Esophagus (tissue), 2 donors: Measurements from ENCODE around the gene BATF. TPM values are rescaled to one million over a fixed set of nuclear protein-coding genes. Genes with fewer than 3 reads are reported as not detected.

Experiments used
- H3K27ac ChIP-seq, 2 donors: one replicate each; pipeline ENCODE4 v1.5.1; 2013; ENCODE audit warnings: low read depth in 2 of 2, mild to moderate bottlenecking in 2 of 2, inconsistent platforms in 1 of 2, low read length in 1 of 2, moderate library complexity in 1 of 2
- H3K27me3 ChIP-seq, 2 donors: one replicate each; pipeline ENCODE4 v1.6.1; 2013; ENCODE audit warnings: low read length in 2 of 2, control low read depth in 1 of 2, mild to moderate bottlenecking in 1 of 2; ENCODE audit not compliant: insufficient read depth in 2 of 2, control insufficient read depth in 1 of 2
- H3K36me3 ChIP-seq, 2 donors: one replicate each; pipeline ENCODE4 v1.6.1; 2013; ENCODE audit warnings: low read length in 1 of 2; ENCODE audit not compliant: control insufficient read depth in 2 of 2, insufficient read depth in 2 of 2
- H3K4me1 ChIP-seq, 2 donors: one replicate each; pipeline ENCODE4 v1.6.1; 2013; ENCODE audit warnings: low read length in 1 of 2; ENCODE audit not compliant: control insufficient read depth in 2 of 2, insufficient read depth in 2 of 2
- H3K4me3 ChIP-seq, 2 donors: one replicate each; pipeline ENCODE4 v1.5.1; 2013; ENCODE audit warnings: low read length in 2 of 2, mild to moderate bottlenecking in 2 of 2, low read depth in 1 of 2, moderate library complexity in 1 of 2
- H3K9me3 ChIP-seq, 2 donors: one replicate each; pipeline ENCODE4 v1.6.1; 2013; ENCODE audit warnings: mild to moderate bottlenecking in 2 of 2, low read depth in 1 of 2, low read length in 1 of 2, moderate library complexity in 1 of 2; ENCODE audit not compliant: control insufficient read depth in 2 of 2, insufficient read depth in 1 of 2
- WGBS, 2 donors: extraction: QIAGEN DNeasy Blood & Tissue Kit; methylation state at CpG; one replicate each; pipeline ENCODE4 v1.1.7; 2013; 5-methylcytosine and 5-hydroxymethylcytosine counted together
- polyA plus RNA-seq, 2 donors: library from polyadenylated mRNA; stranded (reverse); fragments of 200-250 nt; gene quantifications; one replicate each; pipeline ENCODE4 v1.2.3, GENCODE V29; 2013
- donor health status: healthy with polysubstance abuse.
- donor health status: Bipolar disorder and iron deficiency.

The BATF gene
- polyA plus RNA-seq, 2 donors: 1.8 to 2.0 TPM

DNA sequence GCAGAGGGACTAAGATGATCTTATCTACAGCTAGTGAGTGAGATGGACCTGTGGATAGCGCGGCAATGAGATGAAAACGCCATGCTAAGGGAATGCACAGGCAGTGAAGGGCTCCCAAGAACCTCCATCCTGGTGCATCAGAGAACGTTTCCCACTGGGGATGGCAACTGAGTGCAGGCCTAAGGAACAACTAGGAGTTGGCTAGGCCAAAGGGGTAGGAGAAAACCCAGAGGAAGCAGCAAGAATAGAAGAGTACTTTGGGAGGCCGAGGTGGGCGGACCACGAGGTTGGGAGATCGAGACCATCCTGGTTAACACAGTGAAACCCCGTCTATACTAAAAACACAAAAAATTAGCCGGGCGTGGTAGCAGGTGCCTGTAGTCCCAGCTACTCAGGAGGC is 24.6 kb upstream of the BATF start:
- 86 to 91% methylated on average over 11 of the region's 11 CpGs for WGBS, 2 donors
- H3K36me3 ChIP-seq: no peaks in the 10 kb centered on the region
- no peak overlapping the region for H3K27ac ChIP-seq
- H3K27me3 ChIP-seq: no peaks in the 10 kb centered on the region
- H3K4me1 ChIP-seq: no peaks in the 10 kb centered on the region
- H3K9me3 ChIP-seq: no peaks in the 10 kb centered on the region
- H3K4me3 ChIP-seq: no peak overlapping the region

DNA sequence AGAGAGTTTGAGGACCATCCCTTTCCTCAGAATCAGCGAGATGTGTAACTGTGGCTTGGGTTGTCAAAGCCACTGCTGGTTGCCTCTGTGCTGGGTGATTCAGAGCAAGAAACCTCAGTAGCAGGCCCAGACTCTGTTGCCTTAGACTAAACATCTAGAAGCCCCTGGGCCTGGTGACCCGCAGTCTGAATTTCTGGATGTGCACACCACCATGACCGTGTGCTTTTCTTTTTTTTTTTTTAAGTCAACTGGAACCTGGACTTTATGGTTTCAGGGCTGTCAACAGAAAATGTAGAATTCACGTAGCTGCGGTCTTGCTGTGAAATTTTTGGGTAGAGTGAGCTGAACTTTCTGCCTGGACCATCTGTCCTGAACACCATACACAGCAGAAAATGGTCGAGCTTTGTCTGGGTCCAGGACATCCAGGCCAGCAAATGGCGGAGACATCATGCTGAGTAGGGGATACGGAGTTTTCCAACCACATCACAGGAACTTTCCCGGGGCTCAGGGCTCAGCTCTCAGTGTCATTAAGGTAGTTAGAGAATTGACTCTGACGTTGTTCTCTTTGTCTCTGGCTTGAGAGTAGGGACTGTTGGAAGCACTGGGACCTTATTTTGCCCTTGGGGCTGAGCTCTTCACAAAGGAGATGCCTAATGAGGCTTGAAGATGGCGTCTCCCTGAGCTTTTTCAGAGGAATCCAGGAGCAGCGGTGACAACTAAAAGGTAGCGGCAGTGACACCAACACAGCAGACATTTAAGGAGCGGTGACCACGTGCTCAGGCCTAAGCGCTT is 23.0 kb upstream of the BATF start:
- Histone ChIP-seq H3K9me3 (no peaks in the 10 kb centered on the region), H3K4me3 (no peak overlapping the region), H3K27me3 (no peaks in the 10 kb centered on the region), H3K27ac (no peak overlapping the region), H3K4me1 (no peaks in the 10 kb centered on the region), H3K36me3 (no peaks in the 10 kb centered on the region)
- 87 to 88% methylated on average over 16 of the region's 16 CpGs for WGBS, 2 donors

DNA sequence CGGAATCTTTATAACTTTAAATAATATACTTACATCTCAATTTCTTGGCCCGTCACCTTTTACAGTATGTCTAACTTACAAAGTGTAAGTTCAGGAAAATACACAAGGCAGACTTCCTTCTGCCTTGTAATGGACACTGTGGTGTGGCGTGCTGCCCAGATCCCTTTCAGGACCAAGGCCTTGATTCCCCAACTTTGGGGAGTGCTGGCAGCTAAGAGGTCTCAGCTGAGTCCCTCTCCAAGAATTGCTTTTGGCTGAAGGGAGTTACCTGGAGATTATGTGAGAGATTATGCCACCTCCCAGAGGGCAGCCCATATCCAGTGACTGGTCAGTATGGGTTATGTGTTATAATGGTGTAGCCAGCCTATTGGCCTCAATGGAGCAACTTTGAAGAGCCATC is 21.2 kb upstream of the BATF start:
- Histone ChIP-seq H3K4me1 (no peaks in the 10 kb centered on the region), H3K27me3 (no peaks in the 10 kb centered on the region), H3K4me3 (no peak overlapping the region), H3K36me3 (no peaks in the 10 kb centered on the region), H3K27ac (no peak overlapping the region), H3K9me3 (no peaks in the 10 kb centered on the region)
- WGBS, 2 donors: 90 to 98% methylated on average over 3 of the region's 3 CpGs

DNA sequence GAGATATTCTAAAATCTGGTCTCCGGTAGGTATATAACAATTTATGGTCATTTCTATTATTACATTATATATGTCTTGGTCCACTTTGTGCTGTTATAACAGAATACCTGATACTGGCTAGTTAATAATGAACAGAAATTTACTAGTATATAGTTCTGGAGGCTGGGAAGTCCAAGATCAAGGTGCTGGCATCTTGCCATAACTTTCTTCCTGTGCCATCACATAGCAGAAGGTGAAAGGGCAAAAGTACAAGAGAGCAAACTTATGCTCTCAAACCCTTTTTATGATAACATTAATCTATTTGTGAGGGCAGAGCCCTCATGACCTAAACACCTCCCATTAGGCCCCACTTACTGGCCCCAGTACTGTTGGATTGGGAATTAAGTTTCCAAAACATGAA is 17.9 kb upstream of the BATF start:
- Histone ChIP-seq H3K36me3 (no peaks in the 10 kb centered on the region), H3K27me3 (no peaks in the 10 kb centered on the region), H3K27ac (no peak overlapping the region), H3K4me1 (no peaks in the 10 kb centered on the region), H3K4me3 (no peak overlapping the region), H3K9me3 (no peaks in the 10 kb centered on the region)
- WGBS, 2 donors: 88 to 100% methylated on average over 1 of the region's 1 CpG

DNA sequence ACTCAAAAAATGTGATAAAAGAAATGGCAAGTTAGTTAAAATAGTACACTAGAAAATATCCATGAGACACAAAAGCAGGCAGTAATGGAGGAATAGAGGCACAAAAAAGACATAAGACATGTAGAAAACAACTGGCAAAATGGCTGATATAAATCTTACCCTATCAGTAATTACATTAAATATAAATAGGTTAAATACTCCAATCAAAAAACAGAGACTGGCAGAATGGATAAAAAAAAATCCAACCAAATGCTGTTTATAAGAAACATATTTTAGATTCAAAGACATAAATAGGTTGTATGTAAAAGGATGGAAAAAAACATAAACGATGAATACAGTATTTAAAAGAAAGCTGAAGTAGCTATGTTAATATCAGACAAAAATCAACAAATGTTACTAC is 15.3 kb upstream of the BATF start:
- Histone ChIP-seq H3K9me3 (no peaks in the 10 kb centered on the region), H3K27ac (no peak overlapping the region), H3K36me3 (no peaks in the 10 kb centered on the region), H3K4me1 (no peaks in the 10 kb centered on the region), H3K27me3 (no peaks in the 10 kb centered on the region), H3K4me3 (no peak overlapping the region)
- WGBS, 2 donors: 96 to 98% methylated on average over 1 of the region's 1 CpG

DNA sequence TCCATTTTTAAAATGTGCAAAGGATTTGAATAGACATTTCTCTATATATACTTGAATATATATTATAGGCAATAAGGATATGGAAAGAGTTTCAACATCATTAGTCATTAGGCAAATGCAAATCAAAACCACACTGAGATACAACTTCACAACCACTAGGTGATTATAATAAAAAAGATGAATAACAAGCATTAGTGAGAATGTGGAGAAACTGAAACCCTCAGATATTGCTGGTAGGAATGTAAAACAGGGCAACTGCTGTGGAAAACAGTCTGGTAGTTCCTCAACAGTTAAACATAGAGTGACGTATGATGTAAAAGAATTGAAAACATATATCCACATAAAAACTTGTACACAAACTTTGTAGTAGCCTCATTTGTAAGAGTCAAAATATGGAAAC is 11.7 kb upstream of the BATF start:
- H3K36me3 ChIP-seq: no peaks in the 10 kb centered on the region
- H3K4me1 ChIP-seq: no peaks in the 10 kb centered on the region
- no peaks in the 10 kb centered on the region for H3K27me3 ChIP-seq
- no peak overlapping the region for H3K4me3 ChIP-seq
- WGBS, 2 donors: 88 to 90% methylated on average over 1 of the region's 1 CpG
- H3K27ac ChIP-seq: no peak overlapping the region
- no peaks in the 10 kb centered on the region for H3K9me3 ChIP-seq

DNA sequence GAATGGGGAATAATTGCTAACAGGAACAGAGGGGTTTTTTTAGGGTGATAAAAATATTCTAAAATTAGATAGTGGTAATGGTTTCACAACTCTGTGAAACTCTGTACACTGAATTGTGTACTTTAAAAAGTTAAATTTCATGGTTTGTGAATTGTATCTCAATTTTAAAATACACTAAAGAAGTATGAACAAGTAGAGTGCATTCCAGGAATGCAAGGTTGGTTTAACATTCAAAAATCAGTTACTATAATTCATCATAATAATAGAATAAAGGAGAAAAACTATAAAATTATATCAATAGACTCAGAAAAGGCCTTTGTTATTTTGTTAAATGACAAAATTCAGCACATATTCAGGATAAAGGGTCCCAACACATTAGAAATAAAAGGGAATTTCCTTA is 11.1 kb upstream of the BATF start:
- Histone ChIP-seq H3K9me3 (no peaks in the 10 kb centered on the region), H3K4me3 (no peak overlapping the region), H3K27ac (no peak overlapping the region), H3K4me1 (no peaks in the 10 kb centered on the region), H3K27me3 (no peaks in the 10 kb centered on the region), H3K36me3 (no peaks in the 10 kb centered on the region)

DNA sequence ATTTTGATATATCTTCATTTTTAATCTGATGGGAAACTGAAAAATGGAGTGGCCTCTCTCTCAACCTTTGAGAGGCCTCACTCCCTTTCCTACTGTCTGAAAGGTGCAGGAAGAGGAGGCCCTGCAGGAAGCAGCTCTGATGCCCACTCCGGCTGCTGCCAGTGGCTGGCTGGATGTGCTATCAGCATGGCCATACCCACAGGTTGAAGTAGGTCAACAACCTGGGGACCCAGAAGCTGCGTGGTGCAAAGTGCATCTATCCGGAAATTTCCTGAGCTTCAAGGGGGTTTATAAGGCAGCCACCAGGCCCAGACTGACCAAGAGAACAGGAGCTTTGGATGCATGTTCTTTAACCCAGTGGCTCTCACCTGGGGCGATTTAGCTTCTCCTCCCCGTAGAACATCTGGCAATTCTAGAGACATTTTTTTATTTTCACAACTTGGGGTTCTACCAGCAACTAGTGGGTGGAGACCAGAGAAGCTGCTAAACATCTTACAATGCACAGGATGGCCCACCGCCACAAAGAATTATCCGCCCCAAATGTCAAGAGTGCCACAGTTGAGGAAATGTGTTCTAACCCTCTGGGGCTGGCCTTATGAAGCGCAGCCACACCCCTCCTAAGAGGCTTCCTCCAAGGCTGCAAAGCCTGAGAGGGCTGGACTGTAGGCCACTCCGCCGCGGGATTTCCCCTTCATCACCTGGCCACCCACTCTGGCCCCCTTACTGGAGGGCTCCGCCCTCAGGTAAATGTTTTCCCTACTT is 8.2 kb upstream of the BATF start:
- no peaks in the 10 kb centered on the region for H3K36me3 ChIP-seq
- no peak overlapping the region for H3K27ac ChIP-seq
- no peak overlapping the region for H3K4me3 ChIP-seq
- H3K4me1 ChIP-seq: no peaks in the 10 kb centered on the region
- no peaks in the 10 kb centered on the region for H3K27me3 ChIP-seq
- H3K9me3 ChIP-seq: no peaks in the 10 kb centered on the region
- WGBS, 2 donors: 81% methylated on average over 12 of the region's 12 CpGs

DNA sequence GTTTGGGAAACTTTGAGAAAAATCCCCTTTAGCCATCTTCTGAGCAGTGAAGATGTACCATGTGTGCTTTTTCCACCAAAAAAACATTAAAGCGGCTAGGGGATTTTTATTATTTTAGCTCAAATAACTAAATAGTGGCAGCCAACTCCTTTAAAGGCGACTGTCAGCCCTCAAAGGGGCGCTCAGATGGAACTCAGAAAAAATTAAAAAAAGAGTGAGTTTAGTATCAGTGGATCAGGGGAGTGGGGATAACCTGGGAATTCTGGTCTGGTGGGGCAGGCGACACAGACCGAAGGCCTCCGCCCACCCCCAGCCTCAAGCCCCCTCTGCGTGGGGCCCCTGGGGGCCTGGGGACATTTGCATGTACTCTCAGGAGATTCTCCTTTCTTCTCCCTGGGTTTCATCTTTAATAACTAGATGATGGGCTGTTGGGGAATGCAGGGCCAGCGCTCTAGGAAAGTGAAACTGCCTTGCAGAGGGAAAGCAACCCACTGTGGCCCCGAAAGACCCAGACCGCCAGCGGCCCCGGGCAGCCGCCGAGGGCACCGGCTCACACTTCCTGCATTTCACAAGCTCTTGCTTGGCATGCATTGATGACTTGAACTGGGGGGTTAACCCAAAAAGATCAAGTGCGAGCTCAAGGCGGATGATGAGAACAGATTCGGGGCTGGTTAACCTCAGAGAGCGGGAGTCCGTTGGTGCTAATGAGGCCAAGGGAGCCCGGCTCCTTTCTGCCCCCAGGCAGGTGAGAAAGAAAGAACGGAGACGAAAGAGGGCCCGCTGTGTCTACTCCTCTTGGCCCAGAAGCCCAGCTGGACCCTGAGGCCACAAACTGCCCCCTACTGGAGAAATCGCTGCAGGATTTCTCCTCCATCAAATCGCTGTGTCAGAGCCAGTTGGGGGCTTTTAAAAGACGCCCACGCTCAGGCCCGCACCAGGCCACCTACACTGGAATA is 7.3 kb upstream of the BATF start:
- no peaks in the 10 kb centered on the region for H3K36me3 ChIP-seq
- peak overlapping the region in 1 of 2 donors; percentile 18 for H3K27ac ChIP-seq
- H3K4me3 ChIP-seq: peak overlapping the region; percentile 3 to 4
- H3K9me3 ChIP-seq: no peaks in the 10 kb centered on the region
- WGBS, 2 donors: 40 to 43% methylated on average over 29 of the region's 29 CpGs
- H3K27me3 ChIP-seq: no peaks in the 10 kb centered on the region
- H3K4me1 ChIP-seq: no peaks in the 10 kb centered on the region
